NT2/D1 (cell line): Measurements from ENCODE around the gene PTCD3.

ENCODE experiments used
- SUZ12 ChIP-seq: IDR thresholded peaks from 2 replicates; pipeline ENCODE4 v1.6.1; 2011; ENCODE audit not compliant: insufficient read length, insufficient read depth; ENCODE audit errors: extremely low read depth
- YY1 ChIP-seq: IDR thresholded peaks from 2 replicates; pipeline ENCODE4 v1.6.1; 2011; ENCODE audit not compliant: insufficient read length, insufficient read depth
- ZNF274 ChIP-seq: IDR thresholded peaks from 2 replicates; pipeline ENCODE4 v1.6.1; 2011; ENCODE audit warnings: mild to moderate bottlenecking, low read depth, low read length

DNA sequence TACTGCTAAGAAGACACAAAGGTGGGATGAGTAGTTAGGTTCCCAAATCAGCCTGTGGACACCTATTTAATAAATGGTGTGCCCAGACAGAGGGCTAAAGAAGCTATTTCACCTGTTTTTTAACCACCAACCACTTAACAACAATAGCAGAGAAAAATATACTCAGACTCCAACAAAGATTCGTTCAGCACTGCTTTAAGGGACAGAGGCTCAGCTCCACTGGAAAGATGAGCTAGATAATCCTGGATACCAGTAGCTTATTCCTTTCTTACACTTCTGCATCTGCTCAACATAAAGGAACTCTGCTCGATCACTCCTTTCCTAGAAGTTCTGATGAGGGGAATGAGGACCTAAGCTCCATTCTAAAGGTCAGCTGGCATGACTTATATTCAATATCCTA, 44.5 kb downstream of the PTCD3 start:
- no peak for TF ChIP-seq YY1
- no peak for TF ChIP-seq SUZ12
- TF ChIP-seq ZNF274: no peak
